Memory B cell (primary cell): ENCODE results near the gene ARR3.
"Not testable (repeated sequence)": the region's sequence is repeated elsewhere in the genome, so short reads cannot be mapped to it uniquely, and the experiment has no call there.

Experiments used
- ATAC-seq: fragments of 150-1000 bp; cut with Tn5 transposase; 2 replicates; pipeline ENCODE4 v1.10.0; 2021; ENCODE audit warnings: low read depth, mild to moderate bottlenecking, moderate library complexity
- DNase-seq, 2 donors: peaks; one replicate each; pipeline ENCODE4 v3.0.0; 2022; ENCODE audit warnings: low spot score in 2 of 2
- H3K27ac Mint-ChIP-seq: one replicate; pipeline ENCODE4 v1.8.0; 2022; ENCODE audit warnings: mild to moderate bottlenecking, moderate library complexity, mixed read lengths
- H3K27me3 Mint-ChIP-seq: one replicate; pipeline ENCODE4 v1.8.0; 2022; ENCODE audit warnings: mixed read lengths
- H3K36me3 Mint-ChIP-seq: one replicate; pipeline ENCODE4 v1.8.0; 2022; ENCODE audit warnings: mild to moderate bottlenecking, mixed read lengths
- H3K4me1 Mint-ChIP-seq: one replicate; pipeline ENCODE4 v1.8.0; 2022; ENCODE audit warnings: mixed read lengths
- H3K4me3 Mint-ChIP-seq: one replicate; pipeline ENCODE4 v1.8.0; 2022; ENCODE audit warnings: mild to moderate bottlenecking, moderate library complexity, mixed read lengths
- H3K9me3 Mint-ChIP-seq: one replicate; pipeline ENCODE4 v1.8.0; 2022; ENCODE audit warnings: mixed read lengths

The ARR3 gene

DNA sequence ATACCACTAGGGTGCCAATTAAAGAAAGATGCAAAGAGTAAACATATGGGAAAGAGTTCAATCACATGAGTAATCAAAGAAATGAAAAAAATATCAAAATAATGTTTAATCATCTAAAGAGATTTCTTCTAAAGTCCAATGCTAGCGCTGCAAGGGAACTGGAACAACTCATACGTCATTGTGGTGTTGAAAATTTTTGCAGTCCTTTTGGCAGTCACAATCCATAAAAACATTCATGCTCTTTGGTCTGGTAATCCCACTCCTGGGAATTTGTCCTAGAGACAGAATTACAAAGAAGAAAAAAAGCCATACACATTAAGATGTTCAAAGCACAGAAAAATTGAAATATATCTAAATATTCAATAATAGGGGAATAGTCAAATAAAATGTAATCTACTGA, 12.7 kb upstream of the ARR3 start:
- Mint-ChIP-seq H3K27me3 (no peaks in the 10 kb centered on the region), H3K9me3 (no peaks in the 10 kb centered on the region), H3K36me3 (peaks cover 18% of the 10 kb centered on the region), H3K4me3 (no peak overlapping the region), H3K27ac (no peak overlapping the region), H3K4me1 (no peaks in the 10 kb centered on the region)
- ATAC-seq (no peak), DNase-seq (no peak)

DNA sequence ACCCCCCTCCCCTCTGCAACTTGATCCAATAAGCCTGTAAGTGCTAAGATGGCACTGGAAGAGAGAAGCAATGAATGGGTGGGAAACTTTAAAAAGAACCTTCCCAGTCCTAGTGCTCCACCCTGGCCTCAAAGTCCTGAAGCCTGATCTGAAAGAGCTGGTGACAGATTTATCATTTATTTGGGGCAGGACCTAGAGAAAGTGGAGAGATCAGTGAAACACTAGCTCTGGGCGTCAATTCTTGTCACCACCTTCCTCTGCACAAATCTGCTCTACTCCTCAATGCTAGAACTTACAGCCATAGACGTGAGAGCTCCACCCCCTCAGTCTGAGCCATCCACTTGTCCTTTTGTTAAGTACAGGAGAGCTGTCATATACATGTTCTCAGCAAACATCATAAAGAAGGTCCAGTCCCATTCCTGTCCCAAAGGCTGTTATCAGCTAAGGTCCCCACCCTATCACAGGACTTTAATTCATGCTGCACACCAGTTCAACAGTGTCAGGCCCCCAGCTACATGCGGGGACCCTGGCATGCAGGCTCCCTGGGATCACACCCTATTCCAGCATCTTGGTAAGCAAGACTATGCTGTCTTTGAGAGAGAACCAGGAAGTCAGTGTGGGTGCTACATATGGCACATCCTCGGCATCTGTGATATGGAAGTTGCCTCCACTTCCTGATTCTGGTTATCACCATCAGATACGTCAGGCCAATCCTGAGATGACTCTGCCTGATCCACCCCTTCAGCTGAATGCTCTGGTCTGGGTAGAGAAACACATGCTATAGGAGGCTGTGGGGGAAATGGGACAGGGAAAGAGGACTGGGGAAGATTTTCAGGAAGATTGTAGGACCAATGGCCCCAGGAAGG, 10.5 kb upstream of the ARR3 start:
- Mint-ChIP-seq H3K27ac (no peak overlapping the region), H3K4me3 (no peak overlapping the region), H3K27me3 (no peaks in the 10 kb centered on the region), H3K9me3 (no peaks in the 10 kb centered on the region), H3K4me1 (no peaks in the 10 kb centered on the region), H3K36me3 (peaks cover 18% of the 10 kb centered on the region)
- ATAC-seq (no peak), DNase-seq (no peak)

DNA sequence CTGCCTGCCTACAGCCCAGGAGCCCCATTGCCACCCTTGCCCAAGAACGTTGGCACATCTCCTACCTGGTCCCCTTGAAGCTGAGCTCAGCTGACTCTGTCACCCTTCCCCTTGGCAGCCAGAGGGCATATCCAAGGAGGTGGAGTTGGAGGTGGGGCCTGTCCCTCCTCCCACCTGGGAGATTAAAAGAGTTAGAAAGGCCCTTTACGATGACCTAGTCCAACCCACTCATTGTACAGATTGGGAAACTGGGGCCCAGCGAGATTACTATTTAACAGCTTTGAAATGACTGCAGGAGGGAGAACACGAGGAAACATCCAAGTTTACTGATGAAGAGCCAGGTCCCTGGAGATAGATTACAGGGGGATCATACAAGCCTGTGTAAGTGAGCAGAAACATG, 8.0 kb upstream of the ARR3 start, which contains the start of gene P2RY4:
P2RY4 (minus strand) TSS at position 101 of the 400 bp plus-strand sequence. CDS start 580 bp downstream, outside the sequence.
- DNase-seq (no peak), ATAC-seq (no peak)
- Mint-ChIP-seq H3K27ac (no peak within 1 kb of the TSS), H3K27me3 (no peaks in the 10 kb centered on the region), H3K4me3 (no peak within 1 kb of the TSS), H3K36me3 (peaks cover 9% of the 10 kb centered on the region), H3K9me3 (no peaks in the 10 kb centered on the region), H3K4me1 (no peaks in the 10 kb centered on the region)

- Mint-ChIP-seq H3K4me3 (no peak overlapping the region), H3K36me3 (peaks cover 7% of the 10 kb centered on the region), H3K4me1 (no peaks in the 10 kb centered on the region), H3K27ac (no peak overlapping the region), H3K27me3 (no peaks in the 10 kb centered on the region), H3K9me3 (no peaks in the 10 kb centered on the region)
- DNase-seq: no peak
- ATAC-seq: no peak
Observed at GRCh38 chrX:70262952-70263567, 5.1 kb upstream of the ARR3 start.

GRCh38 chrX:70264784-70265183, 3.4 kb upstream of the ARR3 start:
- Mint-ChIP-seq H3K9me3 (no peaks in the 10 kb centered on the region), H3K27me3 (no peaks in the 10 kb centered on the region), H3K27ac (no peak overlapping the region), H3K36me3 (peaks cover 7% of the 10 kb centered on the region), H3K4me1 (no peaks in the 10 kb centered on the region), H3K4me3 (no peak overlapping the region)
- DNase-seq (no peak), ATAC-seq (no peak)

DNA sequence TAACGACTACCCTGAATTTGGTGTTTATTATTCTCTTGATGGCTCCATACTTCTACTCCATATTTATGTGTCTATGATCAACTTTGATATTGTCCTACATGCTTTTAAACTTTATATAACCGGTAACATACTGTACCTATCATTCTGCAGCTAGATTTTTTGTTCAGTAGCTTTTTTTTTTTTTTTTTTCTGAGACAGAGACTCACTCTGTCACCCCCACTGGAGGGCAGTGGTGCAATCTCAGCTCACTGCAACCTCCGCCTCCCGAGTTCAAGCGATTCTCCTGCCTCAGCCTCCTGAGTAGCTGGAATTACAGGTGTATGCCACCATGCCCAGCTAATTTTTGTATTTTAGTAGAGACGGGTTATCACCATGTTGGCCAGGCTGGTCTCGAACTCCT, 5.9 kb downstream of the ARR3 start:
- not testable (repeated sequence) for H3K4me3 Mint-ChIP-seq, H3K36me3 Mint-ChIP-seq, H3K27ac Mint-ChIP-seq, H3K4me1 Mint-ChIP-seq, H3K9me3 Mint-ChIP-seq, DNase-seq, H3K27me3 Mint-ChIP-seq, ATAC-seq

GRCh38 chrX:70279081-70279480, 10.9 kb downstream of the ARR3 start:
- peaks cover 20% of the 10 kb centered on the region for H3K36me3 Mint-ChIP-seq
- no peaks in the 10 kb centered on the region for H3K4me1 Mint-ChIP-seq
- no peaks in the 10 kb centered on the region for H3K27me3 Mint-ChIP-seq
- no peaks in the 10 kb centered on the region for H3K9me3 Mint-ChIP-seq
- no peak overlapping the region for H3K4me3 Mint-ChIP-seq
- H3K27ac Mint-ChIP-seq: no peak overlapping the region
- ATAC-seq: no peak
- DNase-seq: no peak

GRCh38 chrX:70280573-70280972, 12.4 kb downstream of the ARR3 start:
- Mint-ChIP-seq H3K4me3 (no peak overlapping the region), H3K36me3 (peaks cover 22% of the 10 kb centered on the region), H3K9me3 (no peaks in the 10 kb centered on the region), H3K4me1 (no peaks in the 10 kb centered on the region), H3K27me3 (no peaks in the 10 kb centered on the region), H3K27ac (no peak overlapping the region)
- ATAC-seq (no peak), DNase-seq (no peak)

- Mint-ChIP-seq H3K9me3 (no peaks in the 10 kb centered on the region), H3K27me3 (no peaks in the 10 kb centered on the region), H3K4me1 (no peaks in the 10 kb centered on the region), H3K36me3 (peaks cover 29% of the 10 kb centered on the region), H3K27ac (no peak within 1 kb of the TSS), H3K4me3 (no peak within 1 kb of the TSS)
- DNase-seq (no peak), ATAC-seq (no peak)
Observed at GRCh38 chrX:70281951-70282350, 13.8 kb downstream of the ARR3 start, which contains the start of gene RAB41. RAB41 (plus strand) TSS chrX:70282172; CDS start chrX:70282218, 46 bp downstream.

- H3K4me3 Mint-ChIP-seq: peak overlapping the region; percentile 85
- peaks cover 13% of the 10 kb centered on the region for H3K36me3 Mint-ChIP-seq
- no peaks in the 10 kb centered on the region for H3K9me3 Mint-ChIP-seq
- peak overlapping the region; percentile 41 for H3K27ac Mint-ChIP-seq
- no peak for ATAC-seq
- no peaks in the 10 kb centered on the region for H3K27me3 Mint-ChIP-seq
- no peak for DNase-seq
- H3K4me1 Mint-ChIP-seq: no peaks in the 10 kb centered on the region
Observed at GRCh38 chrX:70289168-70289792, 21.1 kb downstream of the ARR3 start.

GRCh38 chrX:70289793-70290770, 21.9 kb downstream of the ARR3 start, which contains the start of the genes KIF4A and PDZD11:
KIF4A (plus strand) TSS chrX:70290104; CDS start chrX:70290459, 355 bp downstream.
PDZD11 (minus strand) TSS chrX:70289927; CDS start chrX:70289341, 586 bp downstream.
- Mint-ChIP-seq H3K4me3 (peak within 1 kb of the TSS; percentile 85), H3K27me3 (no peaks in the 10 kb centered on the region), H3K9me3 (no peaks in the 10 kb centered on the region), H3K36me3 (peaks cover 11% of the 10 kb centered on the region), H3K4me1 (no peaks in the 10 kb centered on the region), H3K27ac (peak within 1 kb of the TSS; percentile 41)
- ATAC-seq: peak; percentile 97
- peak; percentile 34 to 41 for DNase-seq

DNA sequence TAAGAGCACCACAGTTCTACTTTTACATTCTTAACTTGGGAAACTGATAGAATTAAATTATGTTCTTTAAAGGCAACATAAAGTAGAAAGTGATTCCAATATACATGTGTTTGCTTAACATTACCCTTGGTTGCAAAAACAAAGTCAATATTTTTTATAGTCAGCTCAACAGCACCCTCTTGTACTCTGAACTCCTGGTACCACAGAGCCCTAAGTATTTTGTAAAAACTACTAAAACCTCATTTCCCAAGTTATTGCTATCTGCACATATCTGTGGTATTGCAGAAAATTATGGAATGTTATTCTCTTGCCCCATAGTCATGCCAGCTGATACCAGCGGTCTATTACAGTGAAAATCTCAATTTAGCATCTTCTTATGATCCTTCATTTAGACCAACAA, 24.7 kb downstream of the ARR3 start:
- no peaks in the 10 kb centered on the region for H3K36me3 Mint-ChIP-seq
- no peaks in the 10 kb centered on the region for H3K27me3 Mint-ChIP-seq
- ATAC-seq (no peak), DNase-seq (no peak)
- no peaks in the 10 kb centered on the region for H3K9me3 Mint-ChIP-seq
- no peak overlapping the region for H3K27ac Mint-ChIP-seq
- no peaks in the 10 kb centered on the region for H3K4me1 Mint-ChIP-seq
- no peak overlapping the region for H3K4me3 Mint-ChIP-seq

GRCh38 chrX:70293621-70294020, 25.5 kb downstream of the ARR3 start:
- Mint-ChIP-seq H3K27me3 (no peaks in the 10 kb centered on the region), H3K36me3 (no peaks in the 10 kb centered on the region), H3K27ac (no peak overlapping the region), H3K9me3 (no peaks in the 10 kb centered on the region), H3K4me1 (no peaks in the 10 kb centered on the region), H3K4me3 (no peak overlapping the region)
- DNase-seq: no peak
- no peak for ATAC-seq
